Suppressor macrophage (primary cell): ENCODE results near the gene FAM210A.
"Not testable (repeated sequence)": the region's sequence is repeated elsewhere in the genome, so short reads cannot be mapped to it uniquely, and the experiment has no call there.

Experiments
- DNase-seq, 4 experiments: peaks; one replicate each; pipeline ENCODE4 v3.0.0-alpha.2; 2020 to 2022

The FAM210A gene

DNA sequence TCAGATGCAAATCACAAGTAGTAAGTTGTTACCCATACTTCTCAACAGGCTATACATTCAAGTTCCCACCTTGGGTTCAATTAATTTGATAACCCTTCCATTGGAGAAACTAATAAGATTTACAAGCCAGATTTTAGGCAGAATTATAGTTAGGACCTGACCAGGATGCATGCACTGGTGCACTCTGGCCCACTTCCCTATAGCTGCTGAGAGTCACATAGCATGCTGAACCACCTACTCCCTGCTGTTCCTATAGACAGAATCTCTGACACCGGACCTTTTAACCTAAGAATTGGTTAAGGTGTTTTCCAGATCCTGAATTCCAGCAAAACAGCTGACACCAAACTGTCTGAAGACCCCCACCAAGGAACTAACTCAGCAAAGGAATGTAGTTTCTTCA, 26.2 kb downstream of the FAM210A start:
- DNase-seq, result peak in 2 of 4 experiments; percentile 5 to 15

DNA sequence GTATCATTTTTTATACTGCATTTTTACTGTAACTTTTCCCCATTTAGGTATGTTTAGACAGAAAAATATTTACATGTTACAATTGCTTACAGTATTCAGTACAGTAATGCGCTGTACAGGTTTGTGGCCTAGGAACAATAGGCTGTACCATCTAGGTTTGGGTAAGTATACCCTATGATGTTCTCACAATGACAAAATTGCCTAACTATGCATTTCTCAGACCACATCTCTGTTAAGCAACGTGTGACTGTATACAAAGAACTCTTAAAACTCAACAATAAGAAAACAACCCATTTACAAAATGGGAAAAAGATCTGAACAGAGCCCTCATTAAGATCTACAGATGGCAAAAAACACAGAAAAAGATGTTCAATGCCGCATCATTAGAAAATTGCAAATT, 29.4 kb downstream of the FAM210A start:
- no peak for DNase-seq

DNA sequence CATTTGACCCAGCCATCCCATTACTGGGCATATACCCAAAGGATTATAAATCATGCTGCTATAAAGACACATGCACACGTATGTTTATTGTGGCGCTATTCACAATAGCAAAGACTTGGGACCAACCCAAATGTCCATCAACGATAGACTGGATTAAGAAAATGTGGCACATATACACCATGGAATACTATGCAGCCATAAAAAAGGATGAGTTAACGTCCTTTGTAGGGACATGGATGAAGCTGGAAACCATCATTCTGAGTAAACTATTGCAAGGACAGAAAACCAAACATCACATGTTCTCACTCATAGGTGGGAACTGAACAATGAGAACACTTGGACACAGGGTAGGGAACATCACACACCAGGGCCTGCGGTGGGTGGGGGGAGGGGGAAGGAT, 31.0 kb downstream of the FAM210A start:
- not testable (repeated sequence) for DNase-seq

DNA sequence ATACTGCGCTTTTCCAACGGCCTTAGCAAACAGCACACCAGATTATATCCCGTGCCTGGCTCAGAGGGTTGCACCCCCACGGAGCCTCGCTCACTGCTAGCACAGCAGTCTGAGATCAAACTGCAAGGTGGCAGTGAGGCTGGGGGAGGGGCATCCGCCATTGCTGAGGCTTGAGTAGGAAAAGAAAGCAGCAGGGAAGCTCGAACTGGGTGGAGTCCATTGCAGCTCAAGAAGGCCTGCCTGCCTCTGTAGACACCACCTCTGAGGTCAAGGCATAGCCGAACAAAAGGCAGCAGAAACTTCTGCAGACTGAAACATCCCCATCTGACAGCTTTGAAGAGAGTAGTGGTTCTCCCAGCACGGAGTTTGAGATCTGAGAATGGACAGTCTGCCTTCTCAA, 36.3 kb downstream of the FAM210A start:
- not testable (repeated sequence) for DNase-seq

DNA sequence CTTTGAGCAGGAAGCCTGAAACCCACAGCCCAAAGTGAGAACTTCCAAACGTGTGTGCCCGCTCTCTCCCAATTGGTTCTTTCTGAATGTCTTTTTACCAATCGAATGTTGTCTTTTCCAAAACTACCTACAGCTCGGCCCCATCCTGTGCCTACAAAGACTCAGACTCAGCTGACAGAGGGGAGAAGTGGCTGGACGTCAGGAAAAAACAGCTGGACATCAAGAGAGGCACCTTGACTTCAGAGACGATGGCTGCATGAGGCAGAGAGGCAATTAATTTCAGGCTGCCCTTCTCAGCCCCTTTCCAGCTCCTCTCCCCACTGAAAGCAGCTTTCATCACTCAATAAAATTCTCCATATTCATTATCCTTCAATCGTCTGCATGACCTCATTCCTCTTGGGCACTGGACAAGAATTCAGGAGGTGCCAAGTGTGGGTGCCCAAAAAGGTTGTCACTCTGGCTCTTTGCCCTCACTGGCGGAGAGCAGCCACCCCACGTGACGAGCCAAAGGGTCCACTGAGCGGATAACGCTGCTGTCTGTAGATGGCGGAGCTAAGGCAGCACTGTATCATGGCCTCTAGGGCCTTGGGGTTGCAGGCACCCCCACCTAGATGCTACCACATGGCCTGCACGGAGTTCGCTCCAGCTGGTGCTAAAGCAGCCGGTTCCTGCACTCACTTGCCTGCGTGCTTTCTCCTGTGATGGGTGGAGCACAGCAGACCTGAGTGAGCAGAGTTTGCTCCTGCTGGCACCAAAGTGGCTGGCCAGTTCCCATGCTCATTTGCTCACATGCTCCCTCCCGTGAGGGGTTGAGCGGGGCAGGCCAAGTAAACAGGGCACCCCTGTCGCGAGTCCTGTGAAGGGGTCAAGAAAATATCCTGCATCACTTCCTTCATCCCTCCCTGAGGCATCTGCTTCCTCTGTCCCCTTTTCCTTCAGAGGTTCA, 37.9 kb downstream of the FAM210A start:
- DNase-seq, result no peak

DNA sequence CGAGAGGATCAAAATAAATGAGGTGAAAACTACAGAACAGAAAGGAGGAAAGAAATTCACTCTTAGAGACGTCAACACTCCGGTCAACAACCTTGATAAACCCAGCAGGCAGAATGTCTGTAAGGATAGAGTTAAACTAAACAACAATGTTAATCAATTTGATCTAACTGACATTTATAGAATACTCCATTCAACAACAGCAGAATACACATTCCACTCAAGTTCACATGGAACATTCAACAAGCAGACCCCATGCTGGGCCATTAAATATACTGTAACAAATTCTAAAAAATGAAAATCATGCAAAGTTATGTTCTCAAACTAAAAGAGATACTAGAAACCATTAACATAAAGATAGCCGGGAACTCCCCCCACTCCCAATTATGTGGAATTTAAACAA, 41.8 kb downstream of the FAM210A start:
- DNase-seq, result no peak

DNA sequence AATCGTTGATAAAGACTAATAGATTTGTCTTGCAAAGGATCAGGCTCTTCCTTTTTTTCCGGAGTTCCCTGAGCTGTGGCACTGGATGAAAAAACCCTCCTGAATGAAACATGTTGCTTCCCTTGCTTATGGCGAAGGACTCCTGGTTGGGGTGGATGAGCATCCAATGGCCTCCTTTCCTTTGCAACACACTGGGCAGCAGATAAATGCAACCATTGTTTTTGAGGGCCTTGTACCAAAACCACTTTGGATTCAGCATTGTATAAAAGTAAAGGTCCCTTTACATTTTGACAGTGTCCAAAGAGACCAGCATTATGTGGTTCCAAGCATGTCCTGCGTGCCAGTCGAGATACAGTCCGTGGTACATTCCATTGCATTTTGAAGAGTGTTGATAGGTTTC, 44.7 kb downstream of the FAM210A start:
- DNase-seq, result no peak

DNA sequence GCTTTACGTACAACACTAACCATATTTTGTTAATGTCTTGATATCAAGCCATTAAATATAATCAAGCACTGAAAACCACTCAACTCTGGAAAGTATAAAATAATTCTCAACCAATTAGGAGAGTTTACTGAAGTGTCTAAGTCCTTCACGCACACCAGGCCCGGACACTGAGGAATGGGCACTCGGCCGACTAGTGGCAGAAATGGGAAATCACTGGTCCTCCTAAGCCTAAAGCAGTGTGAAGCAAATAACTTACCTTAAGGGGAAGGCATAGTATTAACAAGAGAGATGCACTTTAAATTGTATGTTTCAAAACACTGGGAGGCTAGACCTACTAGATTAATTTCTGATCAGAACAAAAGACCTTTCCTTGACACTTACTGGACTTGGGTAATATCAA, 45.7 kb downstream of the FAM210A start:
- peak in 2 of 4 experiments; percentile 5 to 17 for DNase-seq

DNA sequence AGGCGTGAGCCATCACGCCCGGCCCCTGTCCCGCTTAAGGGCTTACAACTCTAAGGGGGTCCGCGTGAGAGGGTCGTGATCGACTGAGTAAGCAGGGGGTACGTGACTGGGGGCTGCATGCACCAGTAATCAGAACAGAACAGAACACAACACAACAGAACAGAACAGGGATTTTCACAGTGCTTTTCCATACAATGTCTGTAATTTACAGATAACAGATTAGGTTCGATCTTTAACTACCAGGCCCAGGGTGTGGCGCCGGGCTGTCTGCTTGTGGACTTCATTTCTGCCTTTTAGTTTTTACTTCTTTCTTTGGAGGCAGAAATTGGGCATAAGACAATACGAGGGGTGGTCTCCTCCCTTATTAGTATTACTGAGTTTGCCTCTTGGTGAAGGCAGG, 49.0 kb downstream of the FAM210A start:
- not testable (repeated sequence) for DNase-seq

DNA sequence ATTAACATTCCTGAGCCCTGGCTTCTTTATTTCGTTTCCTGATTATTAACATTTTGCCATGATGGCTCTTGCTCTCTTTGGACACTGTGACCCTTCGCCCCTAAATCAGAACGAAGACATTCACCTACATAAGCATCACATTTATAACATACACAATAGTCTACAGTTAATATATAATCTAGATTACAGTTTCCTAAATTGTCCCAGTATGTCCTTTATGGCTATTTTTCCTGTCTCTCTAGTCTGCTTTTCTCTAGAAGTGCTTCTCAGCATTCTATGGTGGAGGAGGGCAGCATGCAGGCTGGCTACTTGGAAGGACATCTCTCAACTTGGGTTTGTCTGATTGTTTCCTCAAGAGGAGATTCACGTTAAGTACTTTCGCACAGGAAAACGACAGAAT, 49.9 kb downstream of the FAM210A start:
- no peak for DNase-seq

DNA sequence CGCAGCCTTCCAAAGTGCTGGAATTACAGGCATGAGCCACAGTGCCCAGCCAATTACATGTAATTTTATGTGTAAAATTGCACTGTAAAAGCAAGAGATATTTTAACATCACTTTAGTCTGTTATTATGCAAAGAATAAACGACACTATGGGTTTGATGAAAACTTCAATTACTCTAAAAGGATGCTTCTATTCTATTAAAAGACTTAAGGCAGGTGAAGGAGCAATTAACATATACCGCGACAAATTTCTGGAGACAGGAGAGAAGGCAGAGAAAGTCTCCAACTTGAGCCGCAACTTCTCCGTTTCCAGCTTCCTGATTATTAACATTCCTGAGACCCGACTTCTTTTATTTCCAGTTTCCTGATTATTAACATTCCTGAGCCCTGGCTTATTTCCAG, 53.7 kb downstream of the FAM210A start:
- DNase-seq, result no peak

DNA sequence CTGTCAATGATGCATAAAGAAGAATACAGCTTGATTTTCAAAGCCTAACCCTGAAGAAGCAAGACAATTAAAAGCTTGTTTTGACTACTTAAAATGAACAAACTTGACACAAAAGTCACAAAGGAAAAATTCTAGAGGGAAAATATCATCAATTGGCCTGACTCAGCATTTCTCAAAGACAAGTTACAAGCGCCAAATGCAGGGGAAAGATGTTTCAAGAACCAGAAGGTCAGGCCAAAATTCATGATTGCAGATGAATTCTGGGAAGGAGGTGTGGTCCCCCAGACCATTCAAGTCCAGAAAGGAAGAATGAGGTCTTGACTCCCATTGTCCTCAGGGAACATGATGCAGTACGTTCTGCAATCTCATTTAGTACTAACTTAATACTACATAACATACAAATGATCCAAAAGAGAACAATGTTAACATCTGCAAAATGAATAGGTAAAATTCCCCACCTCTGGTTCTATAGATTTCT, 64.5 kb downstream of the FAM210A start:
- no peak for DNase-seq

DNA sequence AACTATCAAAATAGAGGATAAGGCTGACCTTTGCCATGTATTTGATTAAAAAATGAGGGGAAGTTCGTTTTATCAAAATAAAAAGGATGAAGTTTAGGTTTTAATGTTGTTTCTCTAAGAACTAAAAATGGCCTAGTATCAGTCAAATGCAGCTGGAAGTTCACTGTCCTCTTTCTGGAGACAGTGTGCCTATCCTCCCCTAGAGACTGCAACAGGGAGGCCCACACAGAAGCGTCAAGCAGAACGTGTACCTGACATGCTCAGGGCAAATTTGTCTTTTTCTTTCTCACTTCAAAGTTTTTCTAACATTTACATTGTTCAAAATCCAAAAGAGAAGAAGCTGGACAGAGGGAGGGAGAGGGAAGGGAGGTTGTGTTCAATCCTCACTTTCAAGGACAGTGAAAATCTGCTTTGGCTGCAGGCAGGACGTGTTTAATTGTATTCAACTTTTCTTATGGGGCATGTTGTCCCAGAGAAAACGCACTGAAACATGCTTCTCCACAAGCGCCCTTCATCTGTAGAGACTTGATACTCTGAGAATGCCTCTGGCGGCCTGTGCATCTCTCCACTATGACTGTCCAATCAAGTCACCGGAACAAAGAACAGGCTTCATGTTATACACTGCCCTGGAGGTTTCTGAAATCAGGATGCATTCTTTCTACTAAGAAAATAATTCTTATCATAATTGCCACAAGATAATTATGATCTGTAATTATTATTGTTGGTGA, 65.1 kb downstream of the FAM210A start:
- DNase-seq, result no peak

DNA sequence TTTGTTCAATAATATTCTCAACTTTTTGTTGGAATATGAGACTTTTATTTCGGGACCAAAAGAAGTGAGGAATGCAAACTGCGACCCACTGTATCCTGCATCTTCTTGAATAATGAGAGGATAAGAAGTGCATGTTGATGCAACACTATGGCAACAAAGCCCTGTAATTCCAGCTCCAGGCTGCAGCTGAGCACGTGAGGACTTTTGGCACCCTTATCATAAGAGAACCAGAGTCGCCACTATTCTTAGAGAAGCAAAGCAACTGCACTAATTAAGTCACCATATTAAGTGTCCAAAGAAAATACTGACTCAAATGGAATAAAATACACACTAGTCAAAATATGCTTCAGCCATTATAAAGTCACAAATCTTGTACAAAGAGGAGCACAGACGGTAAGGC, 65.8 kb downstream of the FAM210A start:
- DNase-seq, result no peak

DNA sequence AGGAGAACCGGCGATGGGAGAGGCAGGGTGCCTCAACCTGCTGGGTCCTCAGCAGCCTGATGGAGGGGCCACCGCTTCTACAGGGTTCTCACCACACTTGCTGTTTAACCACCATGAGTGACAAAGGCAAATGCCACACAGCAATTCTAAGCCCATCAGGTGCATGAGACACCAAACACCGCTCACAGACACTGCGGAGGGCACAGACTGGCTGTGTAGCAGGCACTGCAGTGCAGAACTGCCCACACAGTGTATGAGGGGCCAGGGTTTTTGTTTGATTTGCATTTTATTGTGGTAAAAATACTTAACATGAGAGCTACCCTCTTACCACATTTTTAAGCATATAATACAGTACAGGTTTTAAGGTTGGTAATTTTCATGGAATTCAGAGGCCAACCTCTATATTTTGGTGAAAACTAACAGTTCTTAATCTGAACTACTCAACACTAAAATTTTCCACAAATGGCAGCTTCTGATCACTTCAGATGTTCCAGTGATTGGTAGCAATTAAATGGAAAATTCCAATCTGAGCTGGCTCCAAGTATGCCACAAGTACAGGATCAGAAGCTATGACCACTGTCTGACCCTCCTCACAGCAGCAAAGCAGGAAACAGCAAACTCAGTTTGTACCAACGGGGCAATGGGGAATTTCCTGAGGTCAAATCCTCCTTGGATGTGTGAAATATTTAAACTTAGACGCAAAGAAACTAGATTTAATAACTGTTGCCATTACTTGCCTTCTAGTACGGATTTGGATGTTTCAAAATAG, 67.7 kb downstream of the FAM210A start:
- no peak for DNase-seq

DNA sequence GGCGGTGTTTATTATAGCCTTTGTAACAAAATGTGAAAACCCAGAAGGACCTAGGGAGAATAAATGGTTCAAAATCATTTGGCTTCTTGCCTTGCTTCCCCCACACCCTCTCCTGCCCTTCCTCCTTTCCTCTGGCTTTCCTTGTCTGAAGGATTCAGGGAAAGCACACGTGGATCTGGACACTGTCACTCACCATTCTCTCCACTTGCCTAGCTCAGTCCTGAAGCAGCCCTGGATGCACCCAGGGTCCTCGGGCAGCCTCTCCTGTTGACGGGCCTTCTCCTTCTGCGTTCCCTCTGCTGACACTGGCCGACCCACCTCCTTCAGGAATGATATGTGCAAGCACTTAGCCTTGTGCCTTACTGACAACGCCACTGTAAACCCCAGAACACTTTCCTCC, 68.4 kb downstream of the FAM210A start:
- no peak for DNase-seq

DNA sequence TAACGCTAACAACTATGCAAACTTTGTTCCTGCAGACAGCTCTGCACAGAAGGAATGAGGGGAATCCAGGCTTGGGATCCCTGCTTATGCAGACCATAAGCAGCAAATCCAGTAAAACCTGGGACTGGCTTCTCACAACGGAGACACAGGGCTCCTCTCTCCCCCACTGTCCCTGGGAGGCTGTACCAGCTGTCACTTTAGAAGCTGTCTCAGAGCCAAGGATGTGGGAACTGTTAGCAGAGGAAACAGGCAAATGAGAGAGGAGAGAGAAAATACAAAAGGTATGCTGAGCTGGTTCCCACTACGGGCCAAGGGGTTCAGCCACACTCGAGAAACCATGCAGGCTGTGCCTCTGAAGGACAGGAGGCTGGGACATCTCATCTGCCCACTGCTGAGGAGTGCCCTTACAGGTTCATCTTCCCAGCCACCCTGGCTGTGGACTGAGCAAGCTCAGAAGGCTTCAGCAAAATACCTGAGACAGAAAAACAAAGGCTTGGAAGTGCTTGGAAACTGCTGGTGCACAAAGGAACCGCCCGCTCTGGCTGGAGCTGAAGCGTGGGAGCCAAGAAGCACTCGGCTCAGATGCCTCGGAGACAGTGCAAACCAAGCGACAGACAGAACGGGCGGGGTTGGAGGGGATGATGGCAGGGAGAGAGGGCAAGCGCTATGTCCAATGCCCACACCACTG, 72.5 kb downstream of the FAM210A start:
- no peak for DNase-seq

DNA sequence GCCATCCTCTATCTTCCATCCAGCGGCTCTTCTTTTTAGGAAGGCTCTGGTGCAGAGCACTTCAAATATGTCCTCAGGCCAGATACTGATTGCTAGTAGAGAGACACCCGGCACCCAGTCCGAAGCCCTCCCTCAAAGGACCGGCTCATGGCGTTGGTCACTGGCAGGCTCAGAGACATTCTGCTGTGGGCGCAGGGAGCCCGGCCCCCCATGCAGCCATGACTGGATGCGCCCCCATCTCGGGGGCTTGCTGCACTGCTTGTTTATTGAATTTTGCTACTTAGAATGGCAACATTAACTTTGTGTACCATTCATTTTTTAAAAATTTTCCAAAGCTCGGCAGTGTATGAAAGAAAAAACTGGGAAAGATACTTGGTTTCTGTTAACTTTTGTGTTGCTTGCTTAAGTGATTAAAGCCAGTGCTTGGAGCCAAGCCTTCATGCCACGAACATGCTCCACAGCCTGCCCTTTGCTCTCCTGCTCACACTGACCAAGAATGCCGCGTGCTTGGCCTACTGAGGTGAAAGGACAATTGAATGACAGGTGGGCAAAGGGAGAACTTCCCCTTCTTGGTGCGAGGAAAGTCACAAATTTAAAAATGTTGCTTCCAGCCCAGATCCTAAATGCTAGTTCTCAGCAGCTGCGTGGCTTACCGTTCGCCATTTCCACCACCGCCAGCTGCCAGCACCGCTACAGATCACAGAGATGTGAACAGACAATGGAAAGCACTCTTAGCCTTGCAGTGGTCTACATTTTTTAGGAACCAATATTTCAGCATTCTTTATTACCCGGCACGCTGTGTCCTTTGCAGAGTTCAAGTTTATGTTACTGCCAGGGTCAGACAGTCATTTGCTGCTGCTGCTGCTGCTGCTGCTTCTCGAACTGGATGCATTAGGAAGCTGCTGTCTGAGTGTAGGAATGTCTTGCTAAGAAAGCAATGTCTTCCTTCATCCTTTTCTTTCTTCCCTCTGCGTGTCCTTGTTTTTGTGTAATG, 76.7 kb downstream of the FAM210A start:
- no peak for DNase-seq

DNA sequence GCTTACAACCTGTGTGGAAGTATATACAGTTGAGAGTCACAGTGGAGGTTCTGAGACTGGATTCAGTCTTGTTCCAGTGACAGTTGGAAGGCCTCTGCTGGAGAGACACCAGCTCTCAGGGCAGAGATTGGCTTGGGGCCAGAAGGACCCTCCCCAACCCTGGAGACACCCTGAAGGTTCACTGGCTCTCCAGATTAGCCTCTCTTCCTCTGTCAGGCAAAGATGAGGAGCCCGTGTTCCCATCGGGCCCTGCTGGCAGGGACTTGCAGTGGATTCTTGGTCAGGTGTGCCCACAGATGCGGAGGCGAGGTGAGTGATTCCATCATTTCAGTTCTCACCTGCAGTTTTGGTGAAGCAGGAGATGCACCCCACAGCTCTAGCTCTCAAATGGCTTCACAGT, 78.6 kb downstream of the FAM210A start:
- DNase-seq, result no peak

DNA sequence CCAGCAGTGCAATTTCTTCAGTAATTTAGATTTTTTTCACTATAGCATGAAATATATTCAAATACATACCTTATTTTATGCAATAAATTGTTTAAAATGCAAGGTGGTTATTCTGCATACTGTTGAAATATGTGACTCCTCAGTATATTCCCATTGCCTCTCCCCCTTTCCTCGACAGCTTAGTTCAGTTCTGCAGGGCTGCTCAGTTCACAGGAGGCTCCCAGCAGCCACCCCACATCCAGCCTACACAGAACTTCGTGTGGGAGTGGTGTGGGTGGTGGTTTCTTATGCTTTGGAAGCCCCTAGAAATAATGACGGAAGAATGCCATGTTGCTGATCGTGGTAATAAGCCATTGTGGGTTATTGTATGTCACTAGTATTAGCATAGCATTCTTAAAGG, 79.7 kb downstream of the FAM210A start:
- no peak for DNase-seq

DNA sequence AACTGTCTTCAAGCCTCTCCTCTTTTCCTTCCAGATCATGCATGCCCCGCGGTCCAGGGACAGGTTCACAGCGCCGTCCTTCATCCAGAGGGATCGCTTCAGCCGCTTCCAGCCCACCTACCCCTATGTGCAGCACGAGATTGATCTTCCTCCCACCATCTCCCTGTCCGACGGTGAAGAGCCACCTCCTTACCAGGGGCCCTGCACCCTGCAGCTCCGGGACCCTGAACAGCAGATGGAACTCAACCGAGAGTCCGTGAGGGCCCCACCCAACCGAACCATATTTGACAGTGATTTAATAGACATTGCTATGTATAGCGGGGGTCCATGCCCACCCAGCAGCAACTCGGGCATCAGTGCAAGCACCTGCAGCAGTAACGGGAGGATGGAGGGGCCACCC, 81.3 kb downstream of the FAM210A start:
- no peak for DNase-seq
